ENCODE measurements around the gene ARL5C. TPM values are rescaled to one million over a fixed set of nuclear protein-coding genes. Genes with fewer than 3 reads are reported as not detected.
"Not testable (repeated sequence)": the region's sequence is repeated elsewhere in the genome, so short reads cannot be mapped to it uniquely, and the experiment has no call there.

ARL5C gene
- total RNA-seq, 5 donors from 2014 or later (not counting 1 experiment from before 2014, with no cell fraction given) = 0.90 TPM; not detected in 4

GRCh38 chr17:39121919-39122318 is 44.0 kb downstream of the ARL5C start:
- CTCF ChIA-PET = interaction anchor here in 1 of 2 donors (0.6 to 0.7 kb wide), 2 partner anchors 53 to 557 kb away, joined by 3 read pairs; no protein-coding TSS in a partner anchor
- H3K4me3 ChIP-seq (ENCODE audit: control insufficient read depth in 1 of 2, extremely low read depth in 1 of 2, low read length in 1 of 2); H3K4me1 ChIP-seq (ENCODE audit: control insufficient read depth in 1 of 2, extremely low read depth in 1 of 2, insufficient read depth in 2 of 2, low read length in 2 of 2); H3K36me3 Mint-ChIP-seq; H3K27ac ChIP-seq (ENCODE audit: low read length); H3K36me3 ChIP-seq (ENCODE audit: control insufficient read depth in 2 of 2, extremely low read depth in 1 of 2, insufficient read depth in 1 of 2, low read length in 1 of 2); H3K4me3 Mint-ChIP-seq; H3K27me3 Mint-ChIP-seq; H3K9me3 ChIP-seq; ATAC-seq (replicated peaks in 1 of 4); H3K27me3 ChIP-seq (replicated peaks in 1 of 2; ENCODE audit: control insufficient read depth in 2 of 2, extremely low read depth in 1 of 2, insufficient read depth in 2 of 2, low read length in 1 of 2); H3K9me3 Mint-ChIP-seq; H3K27ac Mint-ChIP-seq; DNase-seq; POLR2A ChIA-PET: not testable (repeated sequence)
- WGBS (ENCODE audit: insufficient coverage) = 100% methylated on average over 1 of the region's 10 CpGs
- H3K4me1 Mint-ChIP-seq = peaks cover 5 to 11% (median 10%) of the 10 kb centered on the region in 3 donors

GRCh38 chr17:39118674-39119419 is 47.1 kb downstream of the ARL5C start:
- peaks cover 0 to 3% of the 10 kb centered on the region in 2 donors for H3K36me3 ChIP-seq (ENCODE audit: control insufficient read depth in 2 of 2, extremely low read depth in 1 of 2, insufficient read depth in 1 of 2, low read length in 1 of 2)
- no peaks in the 10 kb centered on the region for H3K27me3 ChIP-seq (replicated peaks in 1 of 2; ENCODE audit: control insufficient read depth in 2 of 2, extremely low read depth in 1 of 2, insufficient read depth in 2 of 2, low read length in 1 of 2)
- DNase-seq = no peak
- Mint-ChIP-seq H3K36me3 (peaks cover 3% of the 10 kb centered on the region), H3K27me3 (no peaks in the 10 kb centered on the region), H3K27ac (no peak overlapping the region), H3K4me3 (no peak overlapping the region), H3K4me1 (peaks cover 5 to 11% (median 10%) of the 10 kb centered on the region in 3 donors), H3K9me3 (no peaks in the 10 kb centered on the region)
- CTCF ChIA-PET = interaction anchor here (0.5 to 1.0 kb wide), 2 partner anchors 106 to 584 kb away, joined by 4 to 6 read pairs; no protein-coding TSS in a partner anchor
- ATAC-seq (replicated peaks in 1 of 4) = no peak
- no peak overlapping the region for H3K4me3 ChIP-seq (ENCODE audit: control insufficient read depth in 1 of 2, extremely low read depth in 1 of 2, low read length in 1 of 2)
- POLR2A ChIA-PET = no interaction called here
- no peak overlapping the region for H3K27ac ChIP-seq (ENCODE audit: low read length)
- H3K9me3 ChIP-seq = no peaks in the 10 kb centered on the region
- H3K4me1 ChIP-seq (ENCODE audit: control insufficient read depth in 1 of 2, extremely low read depth in 1 of 2, insufficient read depth in 2 of 2, low read length in 2 of 2) = no peaks in the 10 kb centered on the region
- no CpG with 5 or more reads among the region's 5 CpGs for WGBS (ENCODE audit: insufficient coverage)

GRCh38 chr17:39116224-39116623 is 49.7 kb downstream of the ARL5C start:
- no peak overlapping the region for H3K27ac ChIP-seq (ENCODE audit: low read length)
- ChIA-PET CTCF (interaction anchor here in 1 of 2 donors (0.6 kb wide), 1 partner anchor 10 kb away, joined by 3 read pairs; no protein-coding TSS in a partner anchor), POLR2A (interaction anchor here in 1 of 2 donors (0.8 kb wide), 1 partner anchor 10 kb away, joined by 4 read pairs; no protein-coding TSS in a partner anchor)
- peaks cover 3% of the 10 kb centered on the region for H3K36me3 Mint-ChIP-seq
- H3K9me3 ChIP-seq = no peaks in the 10 kb centered on the region
- no peak overlapping the region for H3K4me3 Mint-ChIP-seq
- ATAC-seq (replicated peaks in 1 of 4) (no peak), DNase-seq (no peak)
- H3K27me3 ChIP-seq (replicated peaks in 1 of 2; ENCODE audit: control insufficient read depth in 2 of 2, extremely low read depth in 1 of 2, insufficient read depth in 2 of 2, low read length in 1 of 2) = peaks cover 0 to 3% of the 10 kb centered on the region in 2 experiments
- WGBS (ENCODE audit: insufficient coverage) = 92% methylated on average over 2 of the region's 3 CpGs
- H3K36me3 ChIP-seq (ENCODE audit: control insufficient read depth in 2 of 2, extremely low read depth in 1 of 2, insufficient read depth in 1 of 2, low read length in 1 of 2) = peaks cover 0 to 3% of the 10 kb centered on the region in 2 donors
- no peak overlapping the region for H3K27ac Mint-ChIP-seq
- no peaks in the 10 kb centered on the region for H3K27me3 Mint-ChIP-seq
- H3K4me3 ChIP-seq (ENCODE audit: control insufficient read depth in 1 of 2, extremely low read depth in 1 of 2, low read length in 1 of 2) = no peak overlapping the region
- peaks cover 5 to 11% (median 10%) of the 10 kb centered on the region in 3 donors for H3K4me1 Mint-ChIP-seq
- H3K9me3 Mint-ChIP-seq = no peaks in the 10 kb centered on the region
- no peaks in the 10 kb centered on the region for H3K4me1 ChIP-seq (ENCODE audit: control insufficient read depth in 1 of 2, extremely low read depth in 1 of 2, insufficient read depth in 2 of 2, low read length in 2 of 2)

- H3K4me3 ChIP-seq (ENCODE audit: control insufficient read depth in 1 of 2, extremely low read depth in 1 of 2, low read length in 1 of 2) = no peak overlapping the region
- CTCF ChIA-PET = no interaction called here
- no peak overlapping the region for H3K27ac ChIP-seq (ENCODE audit: low read length)
- H3K36me3 Mint-ChIP-seq = peaks cover 3% of the 10 kb centered on the region
- no peaks in the 10 kb centered on the region for H3K9me3 ChIP-seq
- H3K27me3 Mint-ChIP-seq = no peaks in the 10 kb centered on the region
- DNase-seq = no peak
- H3K36me3 ChIP-seq (ENCODE audit: control insufficient read depth in 2 of 2, extremely low read depth in 1 of 2, insufficient read depth in 1 of 2, low read length in 1 of 2) = peaks cover 0 to 3% of the 10 kb centered on the region in 2 donors
- POLR2A ChIA-PET = no interaction called here
- H3K27me3 ChIP-seq (replicated peaks in 1 of 2; ENCODE audit: control insufficient read depth in 2 of 2, extremely low read depth in 1 of 2, insufficient read depth in 2 of 2, low read length in 1 of 2) = peaks cover 0 to 3% of the 10 kb centered on the region in 2 experiments
- H3K4me3 Mint-ChIP-seq = no peak overlapping the region
- no peak overlapping the region for H3K27ac Mint-ChIP-seq
- peaks cover 5 to 11% (median 10%) of the 10 kb centered on the region in 3 donors for H3K4me1 Mint-ChIP-seq
- no peaks in the 10 kb centered on the region for H3K4me1 ChIP-seq (ENCODE audit: control insufficient read depth in 1 of 2, extremely low read depth in 1 of 2, insufficient read depth in 2 of 2, low read length in 2 of 2)
- H3K9me3 Mint-ChIP-seq = no peaks in the 10 kb centered on the region
- ATAC-seq (replicated peaks in 1 of 4) = no peak
- WGBS (ENCODE audit: insufficient coverage) = 68% methylated on average over 5 of the region's 5 CpGs
Measured at GRCh38 chr17:39115135-39115534, 50.8 kb downstream of the ARL5C start.

- Histone ChIP-seq H3K9me3 (no peaks in the 10 kb centered on the region), H3K36me3 (ENCODE audit: control insufficient read depth in 2 of 2, extremely low read depth in 1 of 2, insufficient read depth in 1 of 2, low read length in 1 of 2) (peaks cover 0 to 3% of the 10 kb centered on the region in 2 donors), H3K4me1 (ENCODE audit: control insufficient read depth in 1 of 2, extremely low read depth in 1 of 2, insufficient read depth in 2 of 2, low read length in 2 of 2) (no peaks in the 10 kb centered on the region), H3K27ac (ENCODE audit: low read length) (no peak overlapping the region), H3K27me3 (replicated peaks in 1 of 2; ENCODE audit: control insufficient read depth in 2 of 2, extremely low read depth in 1 of 2, insufficient read depth in 2 of 2, low read length in 1 of 2) (peaks cover 0 to 3% of the 10 kb centered on the region in 2 experiments), H3K4me3 (ENCODE audit: control insufficient read depth in 1 of 2, extremely low read depth in 1 of 2, low read length in 1 of 2) (no peak overlapping the region)
- CTCF ChIA-PET = no interaction called here
- 89% methylated on average over 14 of the region's 14 CpGs for WGBS (ENCODE audit: insufficient coverage)
- Mint-ChIP-seq H3K9me3 (no peaks in the 10 kb centered on the region), H3K36me3 (peaks cover 3% of the 10 kb centered on the region), H3K27me3 (no peaks in the 10 kb centered on the region), H3K4me1 (peaks cover 5 to 11% (median 10%) of the 10 kb centered on the region in 3 donors), H3K4me3 (no peak overlapping the region), H3K27ac (no peak overlapping the region)
- no peak for DNase-seq
- POLR2A ChIA-PET = no interaction called here
- no peak for ATAC-seq (replicated peaks in 1 of 4)
Measured at GRCh38 chr17:39114723-39115122, 51.2 kb downstream of the ARL5C start.

GRCh38 chr17:39113871-39114270 is 52.1 kb downstream of the ARL5C start:
- ChIA-PET POLR2A (no interaction called here), CTCF (no interaction called here)
- no peak overlapping the region for H3K4me3 ChIP-seq (ENCODE audit: control insufficient read depth in 1 of 2, extremely low read depth in 1 of 2, low read length in 1 of 2)
- H3K36me3 ChIP-seq (ENCODE audit: control insufficient read depth in 2 of 2, extremely low read depth in 1 of 2, insufficient read depth in 1 of 2, low read length in 1 of 2) = peaks cover 0 to 3% of the 10 kb centered on the region in 2 donors
- H3K4me1 ChIP-seq (ENCODE audit: control insufficient read depth in 1 of 2, extremely low read depth in 1 of 2, insufficient read depth in 2 of 2, low read length in 2 of 2) = no peaks in the 10 kb centered on the region
- ATAC-seq (replicated peaks in 1 of 4) (no peak), DNase-seq (no peak)
- Mint-ChIP-seq H3K9me3 (no peaks in the 10 kb centered on the region), H3K4me1 (peaks cover 5 to 11% (median 8%) of the 10 kb centered on the region in 3 donors), H3K4me3 (no peak overlapping the region), H3K36me3 (peaks cover 3% of the 10 kb centered on the region), H3K27ac (no peak overlapping the region), H3K27me3 (no peaks in the 10 kb centered on the region)
- peaks cover 0 to 3% of the 10 kb centered on the region in 2 experiments for H3K27me3 ChIP-seq (replicated peaks in 1 of 2; ENCODE audit: control insufficient read depth in 2 of 2, extremely low read depth in 1 of 2, insufficient read depth in 2 of 2, low read length in 1 of 2)
- WGBS (ENCODE audit: insufficient coverage) = 96% methylated on average over 2 of the region's 2 CpGs
- H3K27ac ChIP-seq (ENCODE audit: low read length) = no peak overlapping the region
- H3K9me3 ChIP-seq = no peaks in the 10 kb centered on the region
